Measurements from ENCODE around the gene SNAP47.

Gene SNAP47

DNA sequence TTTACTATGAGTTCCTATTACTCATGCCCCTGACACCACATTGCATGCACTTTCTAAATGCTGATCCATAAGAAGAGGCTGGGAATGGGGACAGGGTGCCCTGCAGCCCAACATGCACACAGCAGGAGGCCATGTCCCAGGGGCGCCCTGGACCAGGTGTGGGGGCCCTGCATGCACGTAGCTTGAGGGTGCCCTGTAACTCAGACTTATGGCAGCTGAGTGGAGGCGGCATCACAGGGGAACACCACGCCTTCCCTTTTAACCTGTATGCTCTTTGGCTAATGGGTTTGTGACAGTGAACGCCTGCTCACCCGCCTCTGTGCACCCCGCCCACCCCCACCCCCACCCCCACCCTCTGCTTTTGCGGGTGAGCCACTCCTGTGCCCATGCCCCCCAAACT, 36.1 kb downstream of the SNAP47 start:
- H3F3A ChIP-seq (ENCODE audit: low read depth), result peaks cover 5% of the 10 kb centered on the region; the same call in 1 of the 2 replicates
- H3K9ac ChIP-seq (ENCODE audit: low read depth, low read length, poor library complexity, severe bottlenecking), result no peak overlapping the region
- peaks cover 11% of the 10 kb centered on the region for H3K4me1 ChIP-seq (ENCODE audit: insufficient read depth, low read length, poor library complexity, severe bottlenecking)
- no peak for TF ChIP-seq EZH2phosphoT487 (IDR thresholded peaks at IDR 0.05; ENCODE audit: borderline replicate concordance)
- TF ChIP-seq, protein P1, sequence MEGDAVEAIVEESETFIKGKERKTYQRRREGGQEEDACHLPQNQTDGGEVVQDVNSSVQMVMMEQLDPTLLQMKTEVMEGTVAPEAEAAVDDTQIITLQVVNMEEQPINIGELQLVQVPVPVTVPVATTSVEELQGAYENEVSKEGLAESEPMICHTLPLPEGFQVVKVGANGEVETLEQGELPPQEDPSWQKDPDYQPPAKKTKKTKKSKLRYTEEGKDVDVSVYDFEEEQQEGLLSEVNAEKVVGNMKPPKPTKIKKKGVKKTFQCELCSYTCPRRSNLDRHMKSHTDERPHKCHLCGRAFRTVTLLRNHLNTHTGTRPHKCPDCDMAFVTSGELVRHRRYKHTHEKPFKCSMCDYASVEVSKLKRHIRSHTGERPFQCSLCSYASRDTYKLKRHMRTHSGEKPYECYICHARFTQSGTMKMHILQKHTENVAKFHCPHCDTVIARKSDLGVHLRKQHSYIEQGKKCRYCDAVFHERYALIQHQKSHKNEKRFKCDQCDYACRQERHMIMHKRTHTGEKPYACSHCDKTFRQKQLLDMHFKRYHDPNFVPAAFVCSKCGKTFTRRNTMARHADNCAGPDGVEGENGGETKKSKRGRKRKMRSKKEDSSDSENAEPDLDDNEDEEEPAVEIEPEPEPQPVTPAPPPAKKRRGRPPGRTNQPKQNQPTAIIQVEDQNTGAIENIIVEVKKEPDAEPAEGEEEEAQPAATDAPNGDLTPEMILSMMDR (conservative IDR thresholded peaks at IDR 0.05; ENCODE audit: low read length), result no peak
- H3K4me3 ChIP-seq (ENCODE audit: low read length, poor library complexity, severe bottlenecking), result no peak overlapping the region
- no peaks in the 10 kb centered on the region for H3K79me2 ChIP-seq (ENCODE audit: insufficient read depth, low read length)
- H2AFZ ChIP-seq (ENCODE audit: low read length), result no peak overlapping the region
- H3K4me2 ChIP-seq (ENCODE audit: low read depth, low read length, poor library complexity, severe bottlenecking), result no peak overlapping the region
- H3K9me2 ChIP-seq (replicated peaks; ENCODE audit: low read depth, low read length), result no peaks in the 10 kb centered on the region
- no peaks in the 10 kb centered on the region for H4K20me1 ChIP-seq (ENCODE audit: insufficient read depth, low read length, poor library complexity, severe bottlenecking)
- no peaks in the 10 kb centered on the region for H3K9me3 ChIP-seq (ENCODE audit: insufficient read depth, low read depth, low read length)
- no peaks in the 10 kb centered on the region for H3K27me3 ChIP-seq (ENCODE audit: insufficient read depth, low read length, poor library complexity, severe bottlenecking)
- peaks cover 50% of the 10 kb centered on the region; the same call in 1 of the 2 replicates for H3K36me3 ChIP-seq (ENCODE audit: insufficient read depth, low read length)

DNA sequence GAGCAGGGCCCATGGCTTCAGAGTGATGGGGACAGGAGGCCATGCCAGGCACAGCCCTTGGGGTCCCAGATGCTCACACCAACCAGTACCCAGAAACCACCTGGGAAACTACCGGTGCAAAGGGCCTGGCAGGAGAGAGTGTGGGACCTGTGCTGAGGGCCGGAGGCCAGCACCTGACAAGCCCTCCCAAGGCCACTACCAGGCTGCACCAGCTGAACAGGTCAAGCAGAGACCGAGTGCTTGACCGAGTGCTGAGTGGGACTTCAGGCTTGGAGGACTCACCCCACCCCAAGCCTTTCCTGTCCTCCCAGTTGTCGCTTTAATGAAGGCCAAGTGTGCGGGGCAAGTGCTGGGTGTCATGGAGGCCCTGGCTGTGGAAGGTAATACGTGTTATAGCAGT, 36.5 kb downstream of the SNAP47 start:
- Histone ChIP-seq H4K20me1 (ENCODE audit: insufficient read depth, low read length, poor library complexity, severe bottlenecking) (no peaks in the 10 kb centered on the region), H3K9me2 (replicated peaks; ENCODE audit: low read depth, low read length) (no peaks in the 10 kb centered on the region), H3K36me3 (ENCODE audit: insufficient read depth, low read length) (peaks cover 54% of the 10 kb centered on the region; the same call in 1 of the 2 replicates), H3K4me1 (ENCODE audit: insufficient read depth, low read length, poor library complexity, severe bottlenecking) (peaks cover 7% of the 10 kb centered on the region), H3K27me3 (ENCODE audit: insufficient read depth, low read length, poor library complexity, severe bottlenecking) (no peaks in the 10 kb centered on the region), H3K4me3 (ENCODE audit: low read length, poor library complexity, severe bottlenecking) (no peak overlapping the region), H3K9me3 (ENCODE audit: insufficient read depth, low read depth, low read length) (no peaks in the 10 kb centered on the region), H2AFZ (ENCODE audit: low read length) (no peak overlapping the region), H3K79me2 (ENCODE audit: insufficient read depth, low read length) (no peaks in the 10 kb centered on the region), H3K9ac (ENCODE audit: low read depth, low read length, poor library complexity, severe bottlenecking) (no peak overlapping the region), H3F3A (ENCODE audit: low read depth) (peaks cover under 1% of the 10 kb centered on the region; the same call in 1 of the 2 replicates), H3K4me2 (ENCODE audit: low read depth, low read length, poor library complexity, severe bottlenecking) (no peak overlapping the region)
- no peak for TF ChIP-seq EZH2phosphoT487 (IDR thresholded peaks at IDR 0.05; ENCODE audit: borderline replicate concordance)
- TF ChIP-seq, protein P1 (conservative IDR thresholded peaks at IDR 0.05; ENCODE audit: low read length), result no peak

DNA sequence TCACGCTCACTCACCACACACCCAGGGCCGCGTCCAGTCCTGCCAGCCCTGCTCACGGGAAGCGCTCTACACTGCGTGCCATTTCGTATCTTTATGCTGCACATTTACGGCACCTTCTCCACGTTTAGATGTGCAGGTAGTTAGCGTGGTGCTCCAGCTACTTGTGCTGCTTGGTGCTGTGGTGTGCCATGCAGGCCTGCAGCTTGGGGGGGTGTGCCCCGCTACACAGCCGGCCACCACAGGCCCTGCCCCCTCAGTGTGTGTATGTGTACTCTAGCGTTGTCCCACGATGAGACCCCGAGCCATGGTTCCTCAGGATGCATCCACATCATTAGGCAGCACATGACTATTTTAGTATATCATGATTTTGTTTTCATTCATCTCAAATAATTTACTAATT, 38.3 kb downstream of the SNAP47 start:
- H3K9ac ChIP-seq (ENCODE audit: low read depth, low read length, poor library complexity, severe bottlenecking), result no peak overlapping the region
- H3F3A ChIP-seq (ENCODE audit: low read depth), result no peaks in the 10 kb centered on the region
- TF ChIP-seq EZH2phosphoT487 (IDR thresholded peaks at IDR 0.05; ENCODE audit: borderline replicate concordance), result no peak
- TF ChIP-seq, protein P1 (conservative IDR thresholded peaks at IDR 0.05; ENCODE audit: low read length), result no peak
- no peaks in the 10 kb centered on the region for H3K9me2 ChIP-seq (replicated peaks; ENCODE audit: low read depth, low read length)
- H3K4me2 ChIP-seq (ENCODE audit: low read depth, low read length, poor library complexity, severe bottlenecking), result no peak overlapping the region
- H3K4me3 ChIP-seq (ENCODE audit: low read length, poor library complexity, severe bottlenecking), result no peak overlapping the region
- no peaks in the 10 kb centered on the region for H4K20me1 ChIP-seq (ENCODE audit: insufficient read depth, low read length, poor library complexity, severe bottlenecking)
- peaks cover 38% of the 10 kb centered on the region; the same call in 1 of the 2 replicates for H3K36me3 ChIP-seq (ENCODE audit: insufficient read depth, low read length)
- H3K9me3 ChIP-seq (ENCODE audit: insufficient read depth, low read depth, low read length), result no peaks in the 10 kb centered on the region
- no peaks in the 10 kb centered on the region for H3K79me2 ChIP-seq (ENCODE audit: insufficient read depth, low read length)
- H3K4me1 ChIP-seq (ENCODE audit: insufficient read depth, low read length, poor library complexity, severe bottlenecking), result no peaks in the 10 kb centered on the region
- no peaks in the 10 kb centered on the region for H3K27me3 ChIP-seq (ENCODE audit: insufficient read depth, low read length, poor library complexity, severe bottlenecking)
- H2AFZ ChIP-seq (ENCODE audit: low read length), result no peak overlapping the region

Data from Loucy (cell line).